Bronchial epithelial cell (primary cell): Measurements from ENCODE around the gene AATK. TPM values are rescaled to one million over a fixed set of nuclear protein-coding genes. Genes with fewer than 3 reads are reported as not detected.

Experiments used
- DNase-seq: peaks from one replicate; pipeline ENCODE4 v3.0.0-alpha.2; 2010; ENCODE audit warnings: low read depth
- FAIRE-seq: peaks from 2 replicates; lab custom pipeline; 2011; peaks lifted over from hg19 to GRCh38; lab: Jason Lieb, UNC
- H3K27me3 ChIP-seq: 2 replicates; pipeline ENCODE4 v1.5.1; 2011; ENCODE audit warnings: low read length; ENCODE audit not compliant: control insufficient read depth, insufficient read depth
- H3K36me3 ChIP-seq: 2 replicates; pipeline ENCODE4 v1.5.1; 2011; ENCODE audit warnings: low read length; ENCODE audit not compliant: control insufficient read depth, insufficient read depth
- H3K4me3 ChIP-seq: 2 replicates; pipeline ENCODE4 v1.5.1; 2011; ENCODE audit warnings: mild to moderate bottlenecking, low read depth, low read length, control low read depth
- CTCF ChIP-seq: IDR thresholded peaks from 2 replicates; pipeline ENCODE4 v1.5.1; 2011; ENCODE audit warnings: mild to moderate bottlenecking, moderate library complexity, low read length, control low read depth, inconsistent platforms; ENCODE audit not compliant: insufficient read depth, severe bottlenecking
- total RNA-seq: library from RNA; depleted of rRNA; stranded (reverse); fragments of >200 nt; gene quantifications from 2 replicates; pipeline ENCODE4 v1.2.1, GENCODE V29; 2014

The AATK gene
- total RNA-seq: 0.51 and 0.79 TPM in 2 replicates

- FAIRE-seq (no peak), DNase-seq (no peak)
- H3K4me3 ChIP-seq: no peak within 1 kb of the TSS
- H3K27me3 ChIP-seq: peaks cover 27% of the 10 kb centered on the region
- H3K36me3 ChIP-seq: no peaks in the 10 kb centered on the region
- TF ChIP-seq CTCF: no peak
Measured at GRCh38 chr17:81166033-81166492, at the start of gene AATK. Gene AATK, minus strand, starts transcription at chr17:81166221. Its CDS starts 229 bp downstream, at chr17:81165992.

- H3K27me3 ChIP-seq: no peaks in the 10 kb centered on the region
- peaks cover 2% of the 10 kb centered on the region for H3K36me3 ChIP-seq
- no peak for FAIRE-seq
- no peak overlapping the region for H3K4me3 ChIP-seq
- no peak for DNase-seq
- no peak for TF ChIP-seq CTCF
Measured at GRCh38 chr17:81213978-81214377, 48.0 kb upstream of the AATK start.

GRCh38 chr17:81212365-81212764 lies 46.3 kb upstream of the AATK start:
- Histone ChIP-seq H3K27me3 (no peaks in the 10 kb centered on the region), H3K36me3 (peaks cover 2% of the 10 kb centered on the region), H3K4me3 (no peak overlapping the region)
- FAIRE-seq: no peak
- TF ChIP-seq CTCF: no peak
- no peak for DNase-seq

GRCh38 chr17:81210868-81211267 lies 44.8 kb upstream of the AATK start:
- TF ChIP-seq CTCF: no peak
- DNase-seq (no peak), FAIRE-seq (no peak)
- no peaks in the 10 kb centered on the region for H3K27me3 ChIP-seq
- H3K4me3 ChIP-seq: no peak overlapping the region
- H3K36me3 ChIP-seq: peaks cover 1% of the 10 kb centered on the region

GRCh38 chr17:81210466-81210865 lies 44.4 kb upstream of the AATK start:
- H3K4me3 ChIP-seq: no peak overlapping the region
- DNase-seq (no peak), FAIRE-seq (no peak)
- peaks cover 1% of the 10 kb centered on the region for H3K36me3 ChIP-seq
- no peak for TF ChIP-seq CTCF
- no peaks in the 10 kb centered on the region for H3K27me3 ChIP-seq

- Histone ChIP-seq H3K36me3 (peaks cover 1% of the 10 kb centered on the region), H3K4me3 (no peak overlapping the region), H3K27me3 (no peaks in the 10 kb centered on the region)
- no peak for DNase-seq
- FAIRE-seq: no peak
- no peak for TF ChIP-seq CTCF
Measured at GRCh38 chr17:81209141-81209540, 43.1 kb upstream of the AATK start.
